Glutamatergic neuron (in vitro differentiated cells): ENCODE measurements around the gene ACOXL. TPM values are rescaled to one million over a fixed set of nuclear protein-coding genes. Genes with fewer than 3 reads are reported as not detected.

Experiments
- DNase-seq: peaks from one replicate; pipeline ENCODE4 v3.0.0; 2022
- H3K27ac Mint-ChIP-seq: one replicate; pipeline ENCODE4 v1.8.0; 2020; ENCODE audit warnings: mild to moderate bottlenecking, mixed read lengths, inconsistent platforms; ENCODE audit not compliant: unreplicated experiment
- H3K27me3 Mint-ChIP-seq: one replicate; pipeline ENCODE4 v1.8.0; 2020; ENCODE audit warnings: mild to moderate bottlenecking, moderate library complexity, mixed read lengths, inconsistent platforms; ENCODE audit not compliant: unreplicated experiment
- H3K36me3 Mint-ChIP-seq: one replicate; pipeline ENCODE4 v1.8.0; 2020; ENCODE audit warnings: mild to moderate bottlenecking, mixed read lengths, inconsistent platforms; ENCODE audit not compliant: unreplicated experiment
- H3K4me1 Mint-ChIP-seq: one replicate; pipeline ENCODE4 v1.8.0; 2020; ENCODE audit warnings: mild to moderate bottlenecking, low read depth, mixed read lengths, inconsistent platforms; ENCODE audit not compliant: unreplicated experiment
- H3K4me3 Mint-ChIP-seq: one replicate; pipeline ENCODE4 v1.8.0; 2020; ENCODE audit warnings: mild to moderate bottlenecking, mixed read lengths, inconsistent platforms; ENCODE audit not compliant: unreplicated experiment
- H3K9me3 Mint-ChIP-seq: one replicate; pipeline ENCODE4 v1.8.0; 2020; ENCODE audit warnings: mild to moderate bottlenecking, moderate library complexity, mixed read lengths, inconsistent platforms; ENCODE audit not compliant: unreplicated experiment
- total RNA-seq: library from RNA; stranded (reverse); fragmentation: NEBNext Ultra II Directional; extraction: Animal tissue kit (Norgen Biotek cat#: 25700); gene quantifications from one replicate; pipeline ENCODE4 v1.2.1, GENCODE V29; 2021; ENCODE audit not compliant: unreplicated experiment
- TF ChIP-seq, protein P1 (sequence below): fragments of 200-600 bp; sonication (generic); IDR thresholded peaks from one replicate; pipeline ENCODE4 v1.5.0; 2021; ENCODE audit not compliant: partially characterized antibody, unreplicated experiment

Gene ACOXL
- total RNA-seq, 1 donor from 2014 or later: 1.4 TPM

GRCh38 chr2:110766291-110766690, 33.9 kb downstream of the ACOXL start:
- TF ChIP-seq, protein P1, sequence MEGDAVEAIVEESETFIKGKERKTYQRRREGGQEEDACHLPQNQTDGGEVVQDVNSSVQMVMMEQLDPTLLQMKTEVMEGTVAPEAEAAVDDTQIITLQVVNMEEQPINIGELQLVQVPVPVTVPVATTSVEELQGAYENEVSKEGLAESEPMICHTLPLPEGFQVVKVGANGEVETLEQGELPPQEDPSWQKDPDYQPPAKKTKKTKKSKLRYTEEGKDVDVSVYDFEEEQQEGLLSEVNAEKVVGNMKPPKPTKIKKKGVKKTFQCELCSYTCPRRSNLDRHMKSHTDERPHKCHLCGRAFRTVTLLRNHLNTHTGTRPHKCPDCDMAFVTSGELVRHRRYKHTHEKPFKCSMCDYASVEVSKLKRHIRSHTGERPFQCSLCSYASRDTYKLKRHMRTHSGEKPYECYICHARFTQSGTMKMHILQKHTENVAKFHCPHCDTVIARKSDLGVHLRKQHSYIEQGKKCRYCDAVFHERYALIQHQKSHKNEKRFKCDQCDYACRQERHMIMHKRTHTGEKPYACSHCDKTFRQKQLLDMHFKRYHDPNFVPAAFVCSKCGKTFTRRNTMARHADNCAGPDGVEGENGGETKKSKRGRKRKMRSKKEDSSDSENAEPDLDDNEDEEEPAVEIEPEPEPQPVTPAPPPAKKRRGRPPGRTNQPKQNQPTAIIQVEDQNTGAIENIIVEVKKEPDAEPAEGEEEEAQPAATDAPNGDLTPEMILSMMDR: no peak
- H3K4me1 Mint-ChIP-seq: no peaks in the 10 kb centered on the region
- H3K27me3 Mint-ChIP-seq: peaks cover 2% of the 10 kb centered on the region
- no peaks in the 10 kb centered on the region for H3K9me3 Mint-ChIP-seq
- H3K4me3 Mint-ChIP-seq: no peak overlapping the region
- no peaks in the 10 kb centered on the region for H3K36me3 Mint-ChIP-seq
- H3K27ac Mint-ChIP-seq: no peak overlapping the region
- DNase-seq: no peak

GRCh38 chr2:110768591-110768990, 36.2 kb downstream of the ACOXL start:
- Mint-ChIP-seq H3K4me1 (no peaks in the 10 kb centered on the region), H3K36me3 (no peaks in the 10 kb centered on the region), H3K4me3 (no peak overlapping the region), H3K27me3 (peaks cover 2% of the 10 kb centered on the region), H3K27ac (no peak overlapping the region), H3K9me3 (no peaks in the 10 kb centered on the region)
- TF ChIP-seq, protein P1: no peak
- DNase-seq: no peak

DNA sequence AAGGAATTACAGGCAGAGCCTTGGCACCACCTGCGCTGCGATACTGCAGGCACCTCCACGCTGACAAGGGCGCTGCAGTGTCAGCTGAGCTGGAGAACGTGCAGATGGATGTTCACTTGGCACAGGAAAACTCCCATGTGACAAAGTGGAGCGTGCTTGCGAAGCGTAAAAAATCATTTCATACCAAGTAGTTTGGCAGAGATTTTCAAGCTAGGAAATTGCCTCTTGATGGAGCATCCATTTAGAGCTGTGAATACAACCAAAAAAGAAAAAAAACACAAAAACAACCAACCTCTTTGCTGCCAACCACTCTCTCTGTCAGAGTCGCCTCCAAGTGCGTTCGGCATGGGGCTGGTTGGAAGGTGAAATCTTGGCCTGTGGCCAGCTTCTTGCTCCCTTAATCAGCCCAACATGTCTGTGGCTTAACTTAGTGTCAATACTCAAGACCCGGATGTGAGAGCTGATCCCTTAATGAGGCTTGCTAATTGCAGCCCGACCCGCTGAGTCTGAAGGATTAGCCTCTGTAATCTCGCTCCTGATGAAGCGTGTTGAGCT, 38.1 kb downstream of the ACOXL start:
- Mint-ChIP-seq H3K9me3 (no peaks in the 10 kb centered on the region), H3K27ac (no peak overlapping the region)

GRCh38 chr2:110770959-110771431, 38.6 kb downstream of the ACOXL start:
- no peak for DNase-seq
- H3K27me3 Mint-ChIP-seq: peaks cover 2% of the 10 kb centered on the region
- no peaks in the 10 kb centered on the region for H3K4me1 Mint-ChIP-seq
- TF ChIP-seq, protein P1: no peak
- H3K27ac Mint-ChIP-seq: no peak overlapping the region
- no peak overlapping the region for H3K4me3 Mint-ChIP-seq
- no peaks in the 10 kb centered on the region for H3K36me3 Mint-ChIP-seq
- H3K9me3 Mint-ChIP-seq: no peaks in the 10 kb centered on the region

More for the DNA sequence above, 38.1 kb downstream of the ACOXL start:
- TF ChIP-seq, protein P1: no peak
- no peak for DNase-seq
- Mint-ChIP-seq H3K4me3 (no peak overlapping the region), H3K36me3 (no peaks in the 10 kb centered on the region), H3K4me1 (no peaks in the 10 kb centered on the region), H3K27me3 (peaks cover 2% of the 10 kb centered on the region)

DNA sequence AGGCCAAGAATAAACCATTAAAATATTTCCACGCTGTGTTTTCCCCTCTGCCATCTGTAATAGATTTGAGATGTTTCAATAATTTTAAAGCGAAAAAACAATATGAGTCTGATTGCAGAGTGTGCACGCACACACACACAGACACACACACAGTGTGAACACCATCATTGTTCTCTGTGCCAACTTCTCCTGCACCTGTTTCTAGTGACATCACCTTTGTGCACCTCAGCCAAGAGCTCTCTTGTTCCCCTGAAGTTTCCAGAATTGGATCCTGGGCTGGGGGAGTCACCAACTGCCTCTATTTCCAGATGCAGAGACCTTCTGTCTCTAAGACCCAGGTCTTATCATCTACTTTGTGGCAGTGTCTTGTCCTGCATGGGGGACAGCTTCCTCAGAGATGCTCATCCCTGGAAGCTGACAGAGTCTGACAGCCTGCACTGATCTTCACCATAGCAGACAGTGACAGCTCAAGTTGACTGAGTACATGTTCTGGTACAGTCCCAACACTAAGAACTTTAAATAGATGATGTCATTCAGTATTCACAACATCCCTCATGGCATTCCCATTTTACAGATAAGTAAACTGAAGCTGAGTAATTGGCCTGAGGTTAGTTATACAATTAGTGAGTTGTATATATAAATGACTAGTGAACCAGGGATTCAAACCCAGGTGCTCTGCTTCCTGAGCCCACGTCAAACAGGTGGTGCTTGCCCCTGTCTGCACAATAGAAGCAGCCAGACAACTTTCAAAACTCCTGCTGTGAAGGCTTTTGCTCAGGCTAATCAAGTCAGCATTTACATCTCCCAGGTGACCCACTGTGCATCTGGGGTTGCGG, 39.4 kb downstream of the ACOXL start:
- Mint-ChIP-seq H3K27ac (no peak overlapping the region), H3K4me1 (peaks cover 2% of the 10 kb centered on the region), H3K27me3 (peaks cover 4% of the 10 kb centered on the region), H3K9me3 (no peaks in the 10 kb centered on the region), H3K4me3 (no peak overlapping the region), H3K36me3 (no peaks in the 10 kb centered on the region)
- DNase-seq: no peak
- TF ChIP-seq, protein P1: no peak
